HL-60 (cell line): Measurements from ENCODE around the gene RBBP9.
"Not testable (repeated sequence)": the region's sequence is repeated elsewhere in the genome, so short reads cannot be mapped to it uniquely, and the experiment has no call there.

Experiments
- DNase-seq, 2 experiments: peaks; one replicate each; pipeline ENCODE4 v3.0.0-alpha.2; 2010 to 2020; ENCODE audit warnings: low read depth in 1 of 2, low spot score in 1 of 2
- H3K27ac ChIP-seq: fragments of 250-450 bp; sonication (Bioruptor Pico); replicated peaks from 2 replicates; pipeline ENCODE4 v1.5.1; 2020; ENCODE audit warnings: mild to moderate bottlenecking, moderate library complexity
- H3K27me3 ChIP-seq: fragments of 250-450 bp; sonication (Bioruptor Pico); 2 replicates; pipeline ENCODE4 v1.5.1; 2021; ENCODE audit warnings: mild to moderate bottlenecking, moderate library complexity; ENCODE audit not compliant: insufficient read depth, poor library complexity, severe bottlenecking
- H3K4me3 ChIP-seq: replicated peaks from 2 replicates; pipeline ENCODE4 v1.5.1; 2011; ENCODE audit warnings: mild to moderate bottlenecking, control low read depth, low read length; ENCODE audit not compliant: insufficient read depth
- GABPA ChIP-seq: IDR thresholded peaks from 2 replicates; pipeline ENCODE4 v1.6.1; 2012; ENCODE audit warnings: low read depth
- POLR2AphosphoS5 ChIP-seq: IDR thresholded peaks from 2 replicates; pipeline ENCODE4 v1.6.1; 2012; ENCODE audit warnings: low read depth
- SPI1 ChIP-seq: IDR thresholded peaks from 2 replicates; pipeline ENCODE4 v1.6.1; 2012; ENCODE audit warnings: low read depth, mild to moderate bottlenecking, borderline replicate concordance
- TF ChIP-seq, protein P1 (sequence below): IDR thresholded peaks from one replicate; pipeline ENCODE4 v1.5.1; 2011; ENCODE audit warnings: low read length, control low read depth, inconsistent platforms; ENCODE audit not compliant: insufficient read depth
- TF ChIP-seq, protein P2 (sequence below): IDR thresholded peaks from 2 replicates; pipeline ENCODE4 v1.6.1; 2012; ENCODE audit warnings: low read depth; ENCODE audit not compliant: insufficient replicate concordance

The RBBP9 gene

DNA sequence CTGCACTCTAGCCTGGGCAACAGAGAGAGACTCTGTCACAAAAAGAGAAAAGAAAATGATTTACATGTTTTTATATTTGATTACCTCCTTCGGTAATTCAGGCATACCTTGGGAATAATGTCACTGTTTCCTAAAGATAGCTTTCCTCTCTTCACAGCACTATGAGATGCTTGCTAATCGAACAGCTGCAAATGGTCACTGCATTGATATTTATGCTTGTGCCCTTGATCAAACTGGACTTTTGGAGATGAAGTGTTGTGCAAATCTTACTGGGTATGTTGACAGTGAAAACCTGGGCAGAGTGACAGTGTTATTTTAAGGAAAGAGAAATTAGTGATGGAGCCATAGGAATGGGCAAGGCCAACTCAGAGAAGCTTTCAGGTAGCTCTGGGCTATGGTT, 30.3 kb upstream of the RBBP9 start:
- no peak for DNase-seq
- H3K27me3 ChIP-seq, result no peaks in the 10 kb centered on the region
- no peak overlapping the region for H3K4me3 ChIP-seq
- no peak overlapping the region for H3K27ac ChIP-seq
- TF ChIP-seq, protein P1, sequence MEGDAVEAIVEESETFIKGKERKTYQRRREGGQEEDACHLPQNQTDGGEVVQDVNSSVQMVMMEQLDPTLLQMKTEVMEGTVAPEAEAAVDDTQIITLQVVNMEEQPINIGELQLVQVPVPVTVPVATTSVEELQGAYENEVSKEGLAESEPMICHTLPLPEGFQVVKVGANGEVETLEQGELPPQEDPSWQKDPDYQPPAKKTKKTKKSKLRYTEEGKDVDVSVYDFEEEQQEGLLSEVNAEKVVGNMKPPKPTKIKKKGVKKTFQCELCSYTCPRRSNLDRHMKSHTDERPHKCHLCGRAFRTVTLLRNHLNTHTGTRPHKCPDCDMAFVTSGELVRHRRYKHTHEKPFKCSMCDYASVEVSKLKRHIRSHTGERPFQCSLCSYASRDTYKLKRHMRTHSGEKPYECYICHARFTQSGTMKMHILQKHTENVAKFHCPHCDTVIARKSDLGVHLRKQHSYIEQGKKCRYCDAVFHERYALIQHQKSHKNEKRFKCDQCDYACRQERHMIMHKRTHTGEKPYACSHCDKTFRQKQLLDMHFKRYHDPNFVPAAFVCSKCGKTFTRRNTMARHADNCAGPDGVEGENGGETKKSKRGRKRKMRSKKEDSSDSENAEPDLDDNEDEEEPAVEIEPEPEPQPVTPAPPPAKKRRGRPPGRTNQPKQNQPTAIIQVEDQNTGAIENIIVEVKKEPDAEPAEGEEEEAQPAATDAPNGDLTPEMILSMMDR, result no peak
- TF ChIP-seq, protein P2, sequence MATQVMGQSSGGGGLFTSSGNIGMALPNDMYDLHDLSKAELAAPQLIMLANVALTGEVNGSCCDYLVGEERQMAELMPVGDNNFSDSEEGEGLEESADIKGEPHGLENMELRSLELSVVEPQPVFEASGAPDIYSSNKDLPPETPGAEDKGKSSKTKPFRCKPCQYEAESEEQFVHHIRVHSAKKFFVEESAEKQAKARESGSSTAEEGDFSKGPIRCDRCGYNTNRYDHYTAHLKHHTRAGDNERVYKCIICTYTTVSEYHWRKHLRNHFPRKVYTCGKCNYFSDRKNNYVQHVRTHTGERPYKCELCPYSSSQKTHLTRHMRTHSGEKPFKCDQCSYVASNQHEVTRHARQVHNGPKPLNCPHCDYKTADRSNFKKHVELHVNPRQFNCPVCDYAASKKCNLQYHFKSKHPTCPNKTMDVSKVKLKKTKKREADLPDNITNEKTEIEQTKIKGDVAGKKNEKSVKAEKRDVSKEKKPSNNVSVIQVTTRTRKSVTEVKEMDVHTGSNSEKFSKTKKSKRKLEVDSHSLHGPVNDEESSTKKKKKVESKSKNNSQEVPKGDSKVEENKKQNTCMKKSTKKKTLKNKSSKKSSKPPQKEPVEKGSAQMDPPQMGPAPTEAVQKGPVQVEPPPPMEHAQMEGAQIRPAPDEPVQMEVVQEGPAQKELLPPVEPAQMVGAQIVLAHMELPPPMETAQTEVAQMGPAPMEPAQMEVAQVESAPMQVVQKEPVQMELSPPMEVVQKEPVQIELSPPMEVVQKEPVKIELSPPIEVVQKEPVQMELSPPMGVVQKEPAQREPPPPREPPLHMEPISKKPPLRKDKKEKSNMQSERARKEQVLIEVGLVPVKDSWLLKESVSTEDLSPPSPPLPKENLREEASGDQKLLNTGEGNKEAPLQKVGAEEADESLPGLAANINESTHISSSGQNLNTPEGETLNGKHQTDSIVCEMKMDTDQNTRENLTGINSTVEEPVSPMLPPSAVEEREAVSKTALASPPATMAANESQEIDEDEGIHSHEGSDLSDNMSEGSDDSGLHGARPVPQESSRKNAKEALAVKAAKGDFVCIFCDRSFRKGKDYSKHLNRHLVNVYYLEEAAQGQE, result no peak
- no peak for TF ChIP-seq SPI1
- no peak for TF ChIP-seq GABPA
- no peak for TF ChIP-seq POLR2AphosphoS5

GRCh38 chr20:18526761-18527160, 29.7 kb upstream of the RBBP9 start:
- not testable (repeated sequence) for H3K27me3 ChIP-seq, H3K4me3 ChIP-seq, DNase-seq, H3K27ac ChIP-seq

DNA sequence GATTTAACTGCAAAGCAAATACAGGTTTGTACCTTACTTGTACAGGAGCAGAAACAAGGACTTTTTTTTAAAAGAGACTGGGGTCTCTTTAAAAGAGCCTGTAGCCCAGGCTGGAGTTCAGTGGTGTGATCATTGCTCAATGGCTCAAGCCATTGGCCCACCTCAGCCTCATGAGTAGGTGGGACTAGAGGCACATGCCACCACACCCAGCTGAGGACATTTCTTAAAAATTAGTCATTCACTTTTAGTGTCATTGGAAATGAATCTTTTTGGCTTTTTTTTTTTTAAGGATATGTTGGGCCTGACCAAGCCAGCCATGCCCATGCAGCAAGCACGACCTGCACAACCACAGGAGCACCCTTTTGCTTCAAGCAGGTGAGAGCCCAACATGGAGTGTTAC, 27.6 kb upstream of the RBBP9 start:
- no peak for TF ChIP-seq SPI1
- TF ChIP-seq POLR2AphosphoS5, result no peak
- no peak for TF ChIP-seq GABPA
- DNase-seq, result no peak
- no peak overlapping the region for H3K4me3 ChIP-seq
- H3K27ac ChIP-seq, result no peak overlapping the region
- no peaks in the 10 kb centered on the region for H3K27me3 ChIP-seq

GRCh38 chr20:18523066-18523465, 26.0 kb upstream of the RBBP9 start:
- Histone ChIP-seq H3K27ac (no peak overlapping the region), H3K4me3 (no peak overlapping the region), H3K27me3 (no peaks in the 10 kb centered on the region)
- TF ChIP-seq SPI1, result no peak
- DNase-seq, result no peak

DNA sequence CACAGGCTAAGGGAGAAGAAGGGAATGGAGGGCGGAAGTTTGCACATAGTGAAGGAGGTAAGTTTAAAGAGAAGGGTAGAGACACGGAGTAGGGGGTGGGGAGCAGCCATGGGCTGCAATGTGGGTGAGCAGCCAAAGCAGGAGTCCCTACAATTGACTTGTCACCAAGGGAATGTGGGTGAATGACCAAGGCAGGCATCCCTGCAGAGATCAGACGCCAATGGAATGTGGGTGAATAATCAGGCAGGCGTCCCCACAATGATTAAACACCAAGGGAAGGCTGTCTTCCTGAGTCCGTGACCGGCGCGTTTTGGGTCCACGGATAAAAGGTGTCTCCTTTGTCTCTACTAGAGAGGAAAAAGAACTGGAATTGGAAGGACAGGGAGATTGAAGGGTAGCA, 25.0 kb upstream of the RBBP9 start:
- H3K4me3 ChIP-seq, H3K27me3 ChIP-seq, H3K27ac ChIP-seq, DNase-seq: not testable (repeated sequence)

DNA sequence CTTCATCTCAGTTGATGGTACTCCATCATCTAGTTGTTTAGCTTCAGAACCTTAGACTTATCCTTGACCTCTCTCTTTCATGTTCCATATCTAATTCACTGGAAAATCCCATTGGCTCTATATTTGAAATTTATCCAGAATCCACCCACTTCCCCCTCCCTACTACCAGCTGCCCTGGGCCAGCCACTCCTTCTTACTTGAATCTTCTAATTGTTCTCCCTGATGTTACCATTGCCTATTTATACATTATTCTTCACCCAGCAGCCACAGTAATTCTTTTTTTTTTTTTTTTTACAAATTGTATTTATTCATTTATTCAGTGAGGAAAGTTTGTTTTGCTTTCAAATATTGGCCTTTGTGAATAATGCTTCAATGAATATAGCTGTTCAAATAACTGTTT, 18.9 kb upstream of the RBBP9 start:
- DNase-seq, result no peak
- no peak overlapping the region for H3K27ac ChIP-seq
- no peaks in the 10 kb centered on the region for H3K27me3 ChIP-seq
- no peak overlapping the region for H3K4me3 ChIP-seq
- TF ChIP-seq GABPA, result no peak
- TF ChIP-seq, protein P2, result no peak
- TF ChIP-seq, protein P1, result no peak
- TF ChIP-seq SPI1, result no peak
- TF ChIP-seq POLR2AphosphoS5, result no peak
